Stimulated activated CD4-positive, alpha-beta T cell treated with anti-CD3 and anti-CD28 coated beads, Interleukin-4, amount 100 ng/mL, for 48 hours (primary cell): ENCODE data around the gene CNBD2.
"Not testable (repeated sequence)": the region's sequence is repeated elsewhere in the genome, so short reads cannot be mapped to it uniquely, and the experiment has no call there.

Source experiments
- DNase-seq, 2 donors: peaks; one replicate each; pipeline ENCODE4 v3.0.0-alpha.2; 2020; ENCODE audit warnings: low read depth in 2 of 2

CNBD2 gene

GRCh38 chr20:36026131-36026530 lies 57.7 kb downstream of the CNBD2 start:
- DNase-seq = not testable (repeated sequence)

- DNase-seq = no peak
These were observed 59.9 kb downstream of the CNBD2 start for GRCh38 chr20:36028106-36028808.

- no peak for DNase-seq
These were observed 61.8 kb downstream of the CNBD2 start for GRCh38 chr20:36030149-36030548.

GRCh38 chr20:36031806-36032205 lies 63.4 kb downstream of the CNBD2 start:
- DNase-seq = no peak

GRCh38 chr20:36034875-36035274 lies 66.5 kb downstream of the CNBD2 start:
- no peak for DNase-seq

- no peak for DNase-seq
These were observed 67.4 kb downstream of the CNBD2 start for GRCh38 chr20:36035745-36036144.

- no peak for DNase-seq
These were observed 68.3 kb downstream of the CNBD2 start for GRCh38 chr20:36036688-36037087.

GRCh38 chr20:36040571-36040970 lies 72.2 kb downstream of the CNBD2 start:
- no peak for DNase-seq

- DNase-seq = no peak
These were observed 75.1 kb downstream of the CNBD2 start for GRCh38 chr20:36043441-36043840.

GRCh38 chr20:36043892-36044515 lies 75.6 kb downstream of the CNBD2 start:
- no peak for DNase-seq

- DNase-seq = no peak
These were observed 77.0 kb downstream of the CNBD2 start for GRCh38 chr20:36045373-36045714.

- DNase-seq = not testable (repeated sequence)
These were observed 77.8 kb downstream of the CNBD2 start for GRCh38 chr20:36046073-36046798.

GRCh38 chr20:36049408-36049807 lies 81.0 kb downstream of the CNBD2 start:
- not testable (repeated sequence) for DNase-seq

- peak; percentile 89 to 93 for DNase-seq
These were observed 82.3 kb downstream of the CNBD2 start for GRCh38 chr20:36050436-36051317.

- DNase-seq = no peak
These were observed 83.1 kb downstream of the CNBD2 start for GRCh38 chr20:36051318-36052116.

- DNase-seq = no peak
These were observed 83.7 kb downstream of the CNBD2 start for GRCh38 chr20:36052117-36052513.

GRCh38 chr20:36053863-36054518 lies 85.6 kb downstream of the CNBD2 start:
- not testable (repeated sequence) for DNase-seq

GRCh38 chr20:36055145-36055544 lies 86.8 kb downstream of the CNBD2 start:
- DNase-seq = no peak

GRCh38 chr20:36060676-36061075 lies 92.3 kb downstream of the CNBD2 start:
- no peak for DNase-seq

- DNase-seq = no peak
These were observed 93.4 kb downstream of the CNBD2 start for GRCh38 chr20:36061754-36062153.

- no peak for DNase-seq
These were observed 94.4 kb downstream of the CNBD2 start for GRCh38 chr20:36062799-36063198.
